Body of pancreas (tissue), 4 donors: ENCODE data around the gene PYHIN1. TPM values are rescaled to one million over a fixed set of nuclear protein-coding genes. Genes with fewer than 3 reads are reported as not detected.

Experiments used
- ATAC-seq: fragments of 150-250 bp; one replicate; pipeline ENCODE4 v1.9.1; 2016
- DNase-seq, 4 donors: peaks; one replicate each; pipeline ENCODE4 v3.0.0-alpha.2; 2019
- H3K27ac ChIP-seq, 4 donors: fragments of 200-600 bp; sonication (generic); 1 replicate in 3 of 4; 2 replicates in 1 of 4; pipeline versions ENCODE4 v1.5.1 to v1.6.1; 2016 to 2019; ENCODE audit warnings: mild to moderate bottlenecking in 1 of 4, mixed read lengths in 1 of 4, moderate library complexity in 1 of 4
- H3K27me3 ChIP-seq, 2 donors: fragments of 200-600 bp; sonication (generic); one replicate each; pipeline ENCODE4 v1.6.0; 2016; ENCODE audit warnings: mild to moderate bottlenecking in 1 of 2
- H3K36me3 ChIP-seq, 2 donors: fragments of 200-600 bp; sonication (generic); replicated peaks in 1 of 2; 2 replicates each; pipeline ENCODE4 v1.5.1; 2016; ENCODE audit warnings: low read depth in 2 of 2; ENCODE audit not compliant: insufficient read depth in 1 of 2
- H3K4me1 ChIP-seq: fragments of 200-600 bp; sonication (generic); one replicate; pipeline ENCODE4 v1.6.0; 2016
- H3K4me3 ChIP-seq, 2 donors: fragments of 200-600 bp; sonication (generic); 1 replicate in 1 of 2; 2 replicates in 1 of 2; pipeline ENCODE4 v1.5.1; 2016 to 2019
- H3K9me3 ChIP-seq, 3 donors: fragments of 200-600 bp; sonication (generic); 1 replicate in 2 of 3; 2 replicates in 1 of 3; pipeline ENCODE4 v1.5.1; 2016
- CTCF ChIP-seq, 7 experiments: fragments of 450-650 bp in 4 of 7; fragments of 200-600 bp in 3 of 7; sonication (generic) in 3 of 7; IDR thresholded peaks; one replicate each; pipeline ENCODE4 v1.5.1; 2016 to 2019; ENCODE audit warnings: antibody characterized with exemption in 7 of 7
- POLR2A ChIP-seq, 3 donors: fragments of 450-650 bp; IDR thresholded peaks; one replicate each; pipeline ENCODE4 v1.6.1; 2016; ENCODE audit warnings: antibody characterized with exemption in 3 of 3, mild to moderate bottlenecking in 2 of 3
- WGBS, 2 donors: methylation state at CpG; one replicate each; pipeline ENCODE4 v1.1.5; 2017; 5-methylcytosine and 5-hydroxymethylcytosine counted together
- intact Hi-C: fragments of 100-400 bp; cut with DNase I; formaldehyde crosslinking; loops from one replicate; pipeline ENCODE4 v1.15.1; 2023
- total RNA-seq, 2 donors: library from RNA; depleted of rRNA; stranded (reverse); fragments of >200 nt; gene quantifications; one replicate each; pipeline ENCODE4 v1.1.0, GENCODE V29; 2016

PYHIN1 gene
- total RNA-seq, 2 donors from 2014 or later: 0.66 to 1.6 TPM

GRCh38 chr1:158983235-158983634 is 51.9 kb downstream of the PYHIN1 start:
- H3K27me3 ChIP-seq: no peaks in the 10 kb centered on the region
- no peaks in the 10 kb centered on the region for H3K4me1 ChIP-seq
- 54 to 60% methylated on average over 2 of the region's 2 CpGs for WGBS, 2 donors
- intact Hi-C loops: no loop called here
- no peaks in the 10 kb centered on the region for H3K36me3 ChIP-seq
- no peak overlapping the region for H3K4me3 ChIP-seq
- TF ChIP-seq POLR2A (IDR thresholded peaks at IDR 0.05) (no peak), CTCF (IDR thresholded peaks at IDR 0.05) (no peak)
- no peak overlapping the region for H3K27ac ChIP-seq
- H3K9me3 ChIP-seq: no peaks in the 10 kb centered on the region
- ATAC-seq: no peak
- DNase-seq: no peak

GRCh38 chr1:158984386-158984785 is 53.0 kb downstream of the PYHIN1 start:
- intact Hi-C loops: no loop called here
- no peaks in the 10 kb centered on the region for H3K9me3 ChIP-seq
- no peak overlapping the region for H3K27ac ChIP-seq
- no peaks in the 10 kb centered on the region for H3K27me3 ChIP-seq
- H3K36me3 ChIP-seq: no peaks in the 10 kb centered on the region
- TF ChIP-seq CTCF (IDR thresholded peaks at IDR 0.05): no peak
- no peak for TF ChIP-seq POLR2A (IDR thresholded peaks at IDR 0.05)
- no peak for DNase-seq
- no peak for ATAC-seq
- no peak overlapping the region for H3K4me3 ChIP-seq
- no peaks in the 10 kb centered on the region for H3K4me1 ChIP-seq

- DNase-seq: no peak
- no peaks in the 10 kb centered on the region for H3K36me3 ChIP-seq
- intact Hi-C loops: no loop called here
- H3K4me3 ChIP-seq: no peak overlapping the region
- TF ChIP-seq POLR2A (IDR thresholded peaks at IDR 0.05): no peak
- TF ChIP-seq CTCF (IDR thresholded peaks at IDR 0.05): no peak
- 28 to 29% methylated on average over 1 of the region's 1 CpG for WGBS, 2 donors
- peak; percentile 35 for ATAC-seq
- no peaks in the 10 kb centered on the region for H3K9me3 ChIP-seq
- no peaks in the 10 kb centered on the region for H3K4me1 ChIP-seq
- no peak overlapping the region for H3K27ac ChIP-seq
- no peaks in the 10 kb centered on the region for H3K27me3 ChIP-seq
These were observed 58.1 kb downstream of the PYHIN1 start for GRCh38 chr1:158989424-158989823.

GRCh38 chr1:158992787-158993312 is 61.5 kb downstream of the PYHIN1 start:
- H3K27me3 ChIP-seq: no peaks in the 10 kb centered on the region
- H3K36me3 ChIP-seq: no peaks in the 10 kb centered on the region
- no peak for TF ChIP-seq POLR2A (IDR thresholded peaks at IDR 0.05)
- 86 to 98% methylated on average over 4 of the region's 4 CpGs for WGBS, 2 donors
- DNase-seq (no peak), ATAC-seq (no peak)
- no peak overlapping the region for H3K27ac ChIP-seq
- H3K4me1 ChIP-seq: no peaks in the 10 kb centered on the region
- no peaks in the 10 kb centered on the region for H3K9me3 ChIP-seq
- intact Hi-C loops: no loop called here
- no peak overlapping the region for H3K4me3 ChIP-seq

GRCh38 chr1:158996998-158997397 is 65.6 kb downstream of the PYHIN1 start:
- H3K27ac ChIP-seq: no peak overlapping the region
- H3K36me3 ChIP-seq: no peaks in the 10 kb centered on the region
- intact Hi-C loops: no loop called here
- no peak overlapping the region for H3K4me3 ChIP-seq
- WGBS, 2 donors: 51 to 57% methylated on average over 5 of the region's 5 CpGs
- no peaks in the 10 kb centered on the region for H3K4me1 ChIP-seq
- no peak for ATAC-seq
- no peak for DNase-seq
- no peaks in the 10 kb centered on the region for H3K27me3 ChIP-seq
- TF ChIP-seq CTCF (IDR thresholded peaks at IDR 0.05) (no peak), POLR2A (IDR thresholded peaks at IDR 0.05) (no peak)
- H3K9me3 ChIP-seq: no peaks in the 10 kb centered on the region
